ENCODE results near the gene TMEM161A. TPM values are rescaled to one million over a fixed set of nuclear protein-coding genes. Genes with fewer than 3 reads are reported as not detected.

Gene TMEM161A
- total and polyA plus RNA-seq, 4 donors = 9.6 to 36.8 (median 24.2) TPM

DNA sequence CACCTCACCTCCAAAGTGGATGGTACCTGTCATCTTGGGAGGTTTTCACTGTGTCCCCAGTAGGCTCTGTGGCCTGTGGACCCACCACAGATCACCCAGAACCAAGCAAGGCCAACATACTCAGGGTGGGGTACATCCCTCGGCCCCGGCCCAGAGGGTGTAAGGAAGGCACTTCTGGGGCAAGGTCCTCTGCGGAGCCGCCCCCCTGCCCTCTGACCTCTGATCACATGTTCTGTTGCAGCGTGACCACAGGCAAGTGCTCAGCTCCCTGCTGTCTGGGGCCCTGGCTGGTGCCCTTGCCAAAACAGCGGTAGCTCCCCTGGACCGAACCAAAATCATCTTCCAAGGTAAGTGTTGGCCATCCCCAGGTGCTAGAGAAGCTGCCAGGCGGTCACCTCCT is 36.7 kb downstream of the TMEM161A start:
- 83% methylated on average over 6 of the region's 8 CpGs for WGBS (ENCODE audit: insufficient coverage)
- Histone ChIP-seq H3K9me3 (ENCODE audit: control insufficient read depth, insufficient read depth, low read length) (no peaks in the 10 kb centered on the region), H3K4me1 (ENCODE audit: control insufficient read depth, insufficient read depth, low read length) (peaks cover 20% of the 10 kb centered on the region), H3K27ac (ENCODE audit: low read depth, low read length) (no peak overlapping the region), H3K27me3 (ENCODE audit: control insufficient read depth, insufficient read depth, low read length) (no peaks in the 10 kb centered on the region), H3K4me3 (ENCODE audit: low read depth, low read length) (no peak overlapping the region), H3K36me3 (ENCODE audit: control insufficient read depth, insufficient read depth, low read length) (peaks cover 73% of the 10 kb centered on the region)
- no peak for DNase-seq (ENCODE audit: low read depth in 4 of 6, low spot score in 6 of 6)

DNA sequence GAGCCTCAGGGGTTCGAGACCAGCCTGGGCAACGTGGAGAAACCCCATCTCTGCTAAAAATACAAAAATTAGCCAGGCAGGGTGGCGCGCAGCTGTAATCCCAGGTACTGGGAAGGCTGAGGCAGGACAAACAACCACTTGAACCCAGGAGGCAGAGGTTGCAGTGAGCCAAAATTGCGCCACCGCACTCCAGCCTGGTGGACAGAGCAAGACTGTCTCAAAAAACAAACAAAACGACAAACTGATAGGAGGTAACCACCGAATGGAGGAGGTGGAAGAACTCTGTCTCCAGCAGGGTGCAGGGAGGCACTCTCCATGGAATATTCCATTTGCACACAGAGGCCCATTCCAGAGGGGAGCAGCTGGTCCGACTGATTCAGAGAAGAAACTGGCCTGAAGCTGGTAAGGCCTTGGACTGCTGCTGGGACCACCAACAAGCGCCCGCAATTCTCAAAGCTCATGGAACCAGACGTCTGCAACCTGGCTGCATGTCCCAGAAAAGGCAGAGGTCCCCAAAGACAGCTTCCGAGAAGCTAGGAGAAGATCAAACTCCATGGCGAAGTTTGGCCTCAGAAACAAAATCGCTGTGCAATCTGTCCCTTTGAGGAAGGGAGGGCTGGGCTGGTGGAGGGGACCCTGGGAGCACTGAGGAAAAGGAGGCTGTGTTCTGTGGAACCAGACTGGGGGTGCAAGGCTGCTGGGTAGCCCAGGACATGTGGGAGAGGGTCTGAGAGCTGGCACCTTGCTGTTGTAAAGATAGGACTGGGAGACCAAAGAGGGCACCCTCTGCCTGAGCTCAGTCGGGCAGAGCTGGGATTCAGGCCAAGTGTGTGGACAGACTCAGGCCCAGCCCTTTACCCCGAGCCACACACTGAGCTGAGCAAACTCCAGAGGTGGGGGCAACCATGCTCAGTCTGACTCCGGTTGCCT is 39.3 kb downstream of the TMEM161A start:
- DNase-seq (ENCODE audit: low read depth in 4 of 6, low spot score in 6 of 6) = no peak
- H3K4me1 ChIP-seq (ENCODE audit: control insufficient read depth, insufficient read depth, low read length) = no peaks in the 10 kb centered on the region
- no peak overlapping the region for H3K4me3 ChIP-seq (ENCODE audit: low read depth, low read length)
- no peaks in the 10 kb centered on the region for H3K9me3 ChIP-seq (ENCODE audit: control insufficient read depth, insufficient read depth, low read length)
- H3K27ac ChIP-seq (ENCODE audit: low read depth, low read length) = no peak overlapping the region
- WGBS (ENCODE audit: insufficient coverage) = 82% methylated on average over 18 of the region's 18 CpGs
- no peaks in the 10 kb centered on the region for H3K27me3 ChIP-seq (ENCODE audit: control insufficient read depth, insufficient read depth, low read length)
- H3K36me3 ChIP-seq (ENCODE audit: control insufficient read depth, insufficient read depth, low read length) = peaks cover 71% of the 10 kb centered on the region

DNA sequence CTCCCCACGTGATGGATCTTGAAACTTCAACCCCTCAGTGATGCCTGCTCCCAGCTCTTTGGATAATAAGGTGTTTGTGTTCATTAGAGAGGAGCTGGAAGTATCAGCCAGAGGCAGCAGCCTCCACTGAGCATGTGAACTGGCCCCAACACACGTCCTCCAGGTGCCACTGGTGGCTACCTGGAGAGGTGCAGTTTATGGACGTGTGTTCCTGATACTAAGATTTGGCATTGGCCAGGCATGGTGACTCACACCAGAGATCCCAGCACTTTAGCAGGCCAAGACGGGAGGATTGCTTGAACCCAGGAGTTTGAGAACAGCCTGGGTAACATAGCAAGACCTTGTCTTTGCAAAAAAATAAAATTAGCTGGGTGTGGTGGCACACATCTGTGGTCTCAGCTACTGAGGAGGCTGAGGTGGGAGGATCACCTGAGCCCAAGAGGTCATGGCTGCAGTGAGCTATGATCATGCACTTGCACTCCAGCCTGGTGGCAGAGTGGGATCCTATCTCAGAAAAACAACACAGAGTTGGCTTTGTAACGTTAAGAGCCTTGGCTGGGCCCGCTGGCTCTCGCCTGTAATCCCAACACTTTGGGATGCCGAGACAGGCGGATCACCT is 40.1 kb downstream of the TMEM161A start:
- no peak overlapping the region for H3K27ac ChIP-seq (ENCODE audit: low read depth, low read length)
- no peaks in the 10 kb centered on the region for H3K9me3 ChIP-seq (ENCODE audit: control insufficient read depth, insufficient read depth, low read length)
- no peak overlapping the region for H3K4me3 ChIP-seq (ENCODE audit: low read depth, low read length)
- no peak for DNase-seq (ENCODE audit: low read depth in 4 of 6, low spot score in 6 of 6)
- peaks cover 68% of the 10 kb centered on the region for H3K36me3 ChIP-seq (ENCODE audit: control insufficient read depth, insufficient read depth, low read length)
- H3K4me1 ChIP-seq (ENCODE audit: control insufficient read depth, insufficient read depth, low read length) = no peaks in the 10 kb centered on the region
- no peaks in the 10 kb centered on the region for H3K27me3 ChIP-seq (ENCODE audit: control insufficient read depth, insufficient read depth, low read length)
- WGBS (ENCODE audit: insufficient coverage) = 85% methylated on average over 9 of the region's 9 CpGs

DNA sequence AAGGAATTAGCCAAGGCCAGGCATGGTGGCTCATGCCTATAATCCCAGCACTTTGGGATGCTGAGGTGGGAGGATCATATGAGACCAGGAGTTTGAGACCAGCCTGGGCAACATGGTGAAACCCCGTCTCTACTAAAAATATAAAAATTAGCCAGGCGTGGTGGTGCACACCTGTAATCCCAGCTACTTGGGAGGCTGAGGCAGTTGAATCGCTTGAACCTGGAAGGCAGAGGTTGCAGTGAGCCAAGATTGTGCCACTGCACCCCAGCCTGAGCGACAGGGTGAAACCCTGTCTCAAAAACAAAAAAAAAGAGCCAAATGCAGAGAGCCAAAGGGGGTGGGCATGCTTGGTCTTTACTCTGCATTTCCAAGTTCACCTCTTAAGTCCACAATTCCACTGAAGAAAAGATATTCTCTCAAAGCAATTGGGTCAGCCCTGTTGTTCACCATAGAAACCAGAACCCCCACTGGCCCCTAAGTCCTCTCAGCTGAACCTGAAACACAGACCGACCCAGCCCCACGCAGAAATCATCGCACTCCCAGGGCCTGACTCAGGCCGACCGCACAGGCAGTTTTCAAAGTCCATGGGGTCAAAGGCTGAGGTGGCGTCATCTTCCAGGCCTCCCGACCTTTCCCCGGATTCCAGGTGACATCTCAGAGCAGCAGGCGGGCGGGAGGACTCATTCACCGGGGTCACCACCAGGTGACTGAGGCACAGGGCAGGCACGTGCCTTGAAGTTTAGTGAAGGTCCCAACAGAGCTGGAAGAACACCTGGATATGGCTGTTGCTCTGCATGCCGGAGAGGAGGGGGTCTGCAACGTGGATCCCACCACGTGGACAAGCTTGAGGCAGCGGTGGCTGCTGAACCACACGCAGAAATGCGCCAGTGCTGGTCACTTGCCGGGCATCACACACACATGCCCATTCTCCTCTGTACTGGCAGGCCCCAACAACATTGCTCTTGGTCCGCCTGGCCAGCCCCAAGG is 41.3 kb downstream of the TMEM161A start:
- WGBS (ENCODE audit: insufficient coverage) = 93% methylated on average over 20 of the region's 24 CpGs
- DNase-seq (ENCODE audit: low read depth in 4 of 6, low spot score in 6 of 6) = no peak
- peaks cover 67% of the 10 kb centered on the region for H3K36me3 ChIP-seq (ENCODE audit: control insufficient read depth, insufficient read depth, low read length)

DNA sequence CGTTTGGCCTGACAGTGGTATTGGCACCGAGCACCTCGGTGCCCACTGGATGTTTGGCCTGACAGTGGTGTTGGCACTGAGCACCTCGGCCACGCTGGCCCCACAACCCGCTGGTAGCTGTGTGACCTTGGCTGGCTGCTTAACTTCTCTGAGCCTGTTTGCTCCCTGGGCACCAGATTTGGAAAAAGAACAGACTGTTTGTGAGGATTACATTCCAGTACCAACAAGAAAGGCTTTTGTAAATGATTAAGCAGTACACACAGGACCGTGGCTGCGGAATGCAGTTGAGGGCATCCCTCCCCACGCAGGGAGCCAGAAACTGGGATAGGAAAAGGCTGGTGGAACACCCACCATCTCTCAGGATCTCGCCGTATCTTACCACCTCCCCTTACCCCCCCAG is 42.6 kb downstream of the TMEM161A start:
- H3K27me3 ChIP-seq (ENCODE audit: control insufficient read depth, insufficient read depth, low read length) = no peaks in the 10 kb centered on the region
- 81% methylated on average over 6 of the region's 11 CpGs for WGBS (ENCODE audit: insufficient coverage)
- no peak for DNase-seq (ENCODE audit: low read depth in 4 of 6, low spot score in 6 of 6)
- H3K4me1 ChIP-seq (ENCODE audit: control insufficient read depth, insufficient read depth, low read length) = no peaks in the 10 kb centered on the region
- no peaks in the 10 kb centered on the region for H3K9me3 ChIP-seq (ENCODE audit: control insufficient read depth, insufficient read depth, low read length)
- no peak overlapping the region for H3K27ac ChIP-seq (ENCODE audit: low read depth, low read length)
- peaks cover 57% of the 10 kb centered on the region for H3K36me3 ChIP-seq (ENCODE audit: control insufficient read depth, insufficient read depth, low read length)
- H3K4me3 ChIP-seq (ENCODE audit: low read depth, low read length) = no peak overlapping the region

More for the DNA sequence above, 41.3 kb downstream of the TMEM161A start:
- Histone ChIP-seq H3K9me3 (ENCODE audit: control insufficient read depth, insufficient read depth, low read length) (no peaks in the 10 kb centered on the region), H3K27me3 (ENCODE audit: control insufficient read depth, insufficient read depth, low read length) (no peaks in the 10 kb centered on the region), H3K4me3 (ENCODE audit: low read depth, low read length) (no peak overlapping the region), H3K27ac (ENCODE audit: low read depth, low read length) (no peak overlapping the region), H3K4me1 (ENCODE audit: control insufficient read depth, insufficient read depth, low read length) (no peaks in the 10 kb centered on the region)

DNA sequence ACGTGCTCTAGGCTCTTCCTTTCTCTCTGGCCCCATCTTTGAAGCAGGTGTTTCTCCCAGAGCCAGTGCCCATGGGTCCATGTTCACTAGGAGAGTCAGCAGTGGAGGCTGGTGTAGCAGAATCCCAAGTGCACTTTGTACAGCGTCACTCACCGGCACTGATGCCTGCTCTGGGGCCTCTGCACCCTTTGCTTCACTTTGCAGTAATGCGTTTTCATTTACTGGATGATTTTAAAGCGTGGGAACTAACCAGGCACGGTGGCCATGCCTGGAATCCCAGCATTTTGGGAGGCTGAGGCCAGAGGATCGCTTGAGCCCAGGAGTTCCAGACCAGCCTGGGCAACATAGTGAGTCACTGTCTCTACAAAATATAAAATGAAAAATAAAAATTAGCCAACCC is 43.8 kb downstream of the TMEM161A start:
- DNase-seq (ENCODE audit: low read depth in 4 of 6, low spot score in 6 of 6) = no peak
- Histone ChIP-seq H3K27ac (ENCODE audit: low read depth, low read length) (no peak overlapping the region), H3K27me3 (ENCODE audit: control insufficient read depth, insufficient read depth, low read length) (no peaks in the 10 kb centered on the region), H3K9me3 (ENCODE audit: control insufficient read depth, insufficient read depth, low read length) (no peaks in the 10 kb centered on the region), H3K36me3 (ENCODE audit: control insufficient read depth, insufficient read depth, low read length) (peaks cover 46% of the 10 kb centered on the region), H3K4me1 (ENCODE audit: control insufficient read depth, insufficient read depth, low read length) (no peaks in the 10 kb centered on the region), H3K4me3 (ENCODE audit: low read depth, low read length) (no peak overlapping the region)
- WGBS (ENCODE audit: insufficient coverage) = 85% methylated on average over 6 of the region's 7 CpGs

DNA sequence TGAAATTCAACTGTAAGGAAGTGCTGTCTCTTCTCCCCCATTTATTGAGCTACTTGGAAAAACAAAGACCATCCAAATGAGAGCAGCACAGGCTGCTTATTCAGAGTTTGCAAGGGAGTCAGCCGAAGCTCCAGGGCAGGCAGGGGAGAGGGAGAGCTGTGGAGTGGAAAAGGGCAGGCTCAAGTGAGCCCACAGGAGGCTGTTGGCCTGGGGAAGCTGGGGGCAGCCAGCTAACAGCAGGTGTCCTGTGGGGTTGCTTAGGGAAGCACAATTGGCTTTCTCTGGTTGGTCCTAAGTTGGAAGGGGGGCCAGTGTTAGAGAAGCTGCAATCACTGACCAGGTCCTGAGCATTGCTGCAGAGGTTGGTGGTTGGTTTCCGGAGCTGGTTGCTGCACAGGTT is 50.6 kb downstream of the TMEM161A start:
- H3K27ac ChIP-seq (ENCODE audit: low read depth, low read length) = no peak overlapping the region
- H3K36me3 ChIP-seq (ENCODE audit: control insufficient read depth, insufficient read depth, low read length) = peaks cover 40% of the 10 kb centered on the region
- peaks cover 5% of the 10 kb centered on the region for H3K4me1 ChIP-seq (ENCODE audit: control insufficient read depth, insufficient read depth, low read length)
- WGBS (ENCODE audit: insufficient coverage) = 58% methylated on average over 2 of the region's 2 CpGs
- H3K27me3 ChIP-seq (ENCODE audit: control insufficient read depth, insufficient read depth, low read length) = no peaks in the 10 kb centered on the region
- peak in 1 of 6 donors; percentile 22 for DNase-seq (ENCODE audit: low read depth in 4 of 6, low spot score in 6 of 6)
- H3K4me3 ChIP-seq (ENCODE audit: low read depth, low read length) = no peak overlapping the region
- H3K9me3 ChIP-seq (ENCODE audit: control insufficient read depth, insufficient read depth, low read length) = no peaks in the 10 kb centered on the region

DNA sequence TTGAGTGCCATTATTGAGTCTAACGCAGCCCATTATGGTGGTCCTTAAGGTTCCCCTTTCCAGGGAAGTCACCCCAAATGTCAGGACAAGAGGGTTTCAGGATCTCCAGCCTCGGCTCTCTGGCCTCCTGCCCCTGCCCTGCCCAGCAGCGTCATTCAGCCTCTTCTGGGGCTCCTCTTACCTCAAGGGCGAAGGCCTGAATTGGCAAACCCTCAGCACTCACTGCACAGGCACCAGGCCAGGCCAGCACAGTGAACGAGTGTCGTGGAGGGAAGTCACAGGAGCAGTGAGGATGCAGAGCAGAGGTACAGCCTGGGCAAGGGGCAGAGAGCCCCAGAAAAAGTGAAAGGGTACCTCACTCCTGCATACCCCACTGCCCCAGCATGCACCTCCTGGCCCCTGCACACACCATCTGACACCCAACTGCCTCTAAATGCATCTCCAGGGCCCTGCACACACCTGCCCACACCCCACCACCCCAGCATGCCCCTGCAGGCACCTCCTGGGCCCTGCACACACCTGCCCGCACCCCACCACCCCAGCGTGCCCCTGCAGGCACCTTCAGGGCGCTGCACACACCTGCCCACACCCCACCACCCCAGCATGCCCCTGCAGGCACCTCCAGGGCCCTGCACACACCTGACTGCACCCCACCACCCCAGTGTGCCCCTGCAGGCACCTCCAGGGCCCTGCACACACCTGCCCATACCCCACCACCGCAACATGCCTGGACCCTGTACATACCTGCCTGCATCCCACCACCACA is 54.7 kb downstream of the TMEM161A start:
- 72% methylated on average over 9 of the region's 10 CpGs for WGBS (ENCODE audit: insufficient coverage)
- Histone ChIP-seq H3K27me3 (ENCODE audit: control insufficient read depth, insufficient read depth, low read length) (no peaks in the 10 kb centered on the region), H3K4me1 (ENCODE audit: control insufficient read depth, insufficient read depth, low read length) (peaks cover 5% of the 10 kb centered on the region), H3K4me3 (ENCODE audit: low read depth, low read length) (no peak overlapping the region), H3K27ac (ENCODE audit: low read depth, low read length) (no peak overlapping the region), H3K36me3 (ENCODE audit: control insufficient read depth, insufficient read depth, low read length) (peaks cover 35% of the 10 kb centered on the region), H3K9me3 (ENCODE audit: control insufficient read depth, insufficient read depth, low read length) (no peaks in the 10 kb centered on the region)
- no peak for DNase-seq (ENCODE audit: low read depth in 4 of 6, low spot score in 6 of 6)

All from spinal cord (tissue), 10 donors.